ENCODE data around the gene EPB41. TPM values are rescaled to one million over a fixed set of nuclear protein-coding genes. Genes with fewer than 3 reads are reported as not detected.

EPB41 gene
- total and polyA plus RNA-seq, 9 of the 15 experiments (the other 6 are each of a cell fraction or from before 2014, with no cell fraction given): 3.7 to 213 (median 141) TPM

- peaks cover 91% of the 10 kb centered on the region for H3K79me2 ChIP-seq (ENCODE audit: control insufficient read depth, insufficient read depth, low read length)
- no peak overlapping the region for H3K4me2 ChIP-seq (ENCODE audit: insufficient read depth, low read length)
- no peaks in the 10 kb centered on the region for H4K20me1 ChIP-seq (replicated peaks; ENCODE audit: control insufficient read depth, insufficient read depth, low read length)
- in situ Hi-C loops (cut with MboI): no loop called here
- no peak for FAIRE-seq
- H3K4me3 ChIP-seq: no peak overlapping the region
- CTCF ChIA-PET (ENCODE audit: low intra/inter-chr PET ratio): no interaction called here
- peak overlapping the region; percentile 57; the same call in 1 of the 3 replicates for H3K27ac ChIP-seq (ENCODE audit: extremely low read depth, low read depth, low read length)
- peaks cover 6 to 7% of the 10 kb centered on the region in 2 experiments; a peak in 3 of 5 replicates for H3K4me1 ChIP-seq (replicated peaks in 1 of 2; ENCODE audit: control insufficient read depth in 2 of 2, insufficient read depth in 2 of 2, low read length in 2 of 2)
- no peak overlapping the region for H2AFZ ChIP-seq (ENCODE audit: low read depth, low read length)
- no peak for DNase-seq (ENCODE audit: extremely low read depth in 1 of 4, low spot score in 3 of 4)
- no peaks in the 10 kb centered on the region for H3K9me1 ChIP-seq (ENCODE audit: control insufficient read depth, insufficient read depth, low read length)
- peak; percentile 58; the same call in 2 of the 3 replicates for ATAC-seq
- intact Hi-C loops (cut with micrococcal nuclease): no loop called here
- POLR2A ChIA-PET: interaction anchor here (0.6 to 1.9 kb wide), 6 partner anchors 9 to 23 kb away, joined by 3 to 8 read pairs (median 6); no protein-coding TSS in a partner anchor
- H3K9me3 ChIP-seq (replicated peaks; ENCODE audit: control insufficient read depth, insufficient read depth, low read depth, low read length): no peaks in the 10 kb centered on the region
- no peak overlapping the region for H3K9ac ChIP-seq (ENCODE audit: insufficient read depth in 1 of 2, low read depth in 2 of 2, low read length in 2 of 2)
- peaks cover 16% of the 10 kb centered on the region; the same call in 2 of the 3 replicates for H3K36me3 ChIP-seq (ENCODE audit: control insufficient read depth, insufficient read depth, low read length)
- BruUV-seq (replicated peaks): no TSS peak
- no peaks in the 10 kb centered on the region for H3K27me3 ChIP-seq (ENCODE audit: control insufficient read depth in 2 of 2, insufficient read depth in 2 of 2, low read length in 2 of 2)
- WGBS (ENCODE audit: insufficient coverage, low coverage, missing lambda C conversion rate): 44% methylated on average over 1 of the region's 1 CpG
- TF ChIP-seq ZBTB2 (IDR thresholded peaks at IDR 0.05): no peak
- TF ChIP-seq MAFG (tag; conservative IDR thresholded peaks at IDR 0.05): peak; percentile 95
- TF ChIP-seq NFE2L1 (tag; IDR thresholded peaks at IDR 0.05; ENCODE audit: borderline replicate concordance, low read depth): peak; percentile 94
- TF ChIP-seq MED1 (CRISPR knock-in tag; IDR thresholded peaks at IDR 0.05; ENCODE audit: borderline replicate concordance): no peak
- peak; percentile 88 for TF ChIP-seq MAFK (IDR thresholded peaks at IDR 0.05; ENCODE audit: low read length)
- no peak for TF ChIP-seq FOXA1 (IDR thresholded peaks at IDR 0.05; ENCODE audit: borderline replicate concordance)
- TF ChIP-seq MAZ (CRISPR knock-in tag; conservative IDR thresholded peaks at IDR 0.05 in 1 of 2, IDR thresholded peaks at IDR 0.05 in 1 of 2): no peak
- TF ChIP-seq MEIS2 (IDR thresholded peaks at IDR 0.05; ENCODE audit: partially characterized antibody): no peak
- TF ChIP-seq NR2F6 (CRISPR knock-in tag; IDR thresholded peaks at IDR 0.05): no peak
- TF ChIP-seq ARID1B (IDR thresholded peaks at IDR 0.05): peak; percentile 34; the same call in 1 of the 2 replicates
- no peak for TF ChIP-seq ZNF507 (tag; conservative IDR thresholded peaks at IDR 0.05)
- TF ChIP-seq ZNF699 (CRISPR knock-in tag; IDR thresholded peaks at IDR 0.05; ENCODE audit: insufficient replicate concordance): no peak
- TF ChIP-seq CREB5 (CRISPR knock-in tag; IDR thresholded peaks at IDR 0.05): no peak
- TF ChIP-seq MCM3 (IDR thresholded peaks at IDR 0.05): no peak
- TF ChIP-seq GATAD2B (IDR thresholded peaks at IDR 0.05; ENCODE audit: borderline replicate concordance): no peak
- no peak for TF ChIP-seq ZNF764 (CRISPR knock-in tag; IDR thresholded peaks at IDR 0.05; ENCODE audit: low read depth)
- peak; percentile 76; the same call in 1 of the 2 replicates for TF ChIP-seq BACH1 (tag; IDR thresholded peaks at IDR 0.05)
- no peak for TF ChIP-seq HDGF (IDR thresholded peaks at IDR 0.05)
- peak; percentile 91 for TF ChIP-seq C11orf30 (IDR thresholded peaks at IDR 0.05; ENCODE audit: low read depth)
- peak; percentile 16; the same call in 1 of the 2 replicates for TF ChIP-seq EP400 (IDR thresholded peaks at IDR 0.05)
- no peak for TF ChIP-seq HCFC1 (IDR thresholded peaks at IDR 0.05; ENCODE audit: low read depth, low read length)
- no peak for TF ChIP-seq SAFB2 (IDR thresholded peaks at IDR 0.05; ENCODE audit: borderline replicate concordance, low read depth, low read length, severe bottlenecking)
- TF ChIP-seq GTF2F1 (IDR thresholded peaks at IDR 0.05; ENCODE audit: low read depth, low read length): no peak
Measured at GRCh38 chr1:28950006-28950405, 35.6 kb downstream of the EPB41 start.
